HG03025 (cell line): ENCODE data around the gene TRMT11.
A peak's percentile ranks its signal among the peaks of the same experiment; 100 is the strongest.
"Not testable (repeated sequence)": the region's sequence is repeated elsewhere in the genome, so short reads cannot be mapped to it uniquely, and the experiment has no call there.

ENCODE experiments used
- ATAC-seq: cut with Tn5 transposase; IDR thresholded peaks from one replicate; pipeline ENCODE4 v1.9.1; 2021; ENCODE audit warnings: mild to moderate bottlenecking, moderate library complexity; ENCODE audit not compliant: unreplicated experiment, low FRiP score

Gene TRMT11

GRCh38 chr6:125986301-125987025 lies at the start of gene TRMT11:
TRMT11 (plus strand) TSS chr6:125986540; CDS start chr6:125986551, 11 bp downstream.
- peak; percentile 95 for ATAC-seq

- ATAC-seq = no peak
Measured at GRCh38 chr6:125939026-125939425, 47.3 kb upstream of the TRMT11 start.

GRCh38 chr6:125939791-125940190 lies 46.5 kb upstream of the TRMT11 start:
- no peak for ATAC-seq

GRCh38 chr6:125940247-125941041 lies 45.9 kb upstream of the TRMT11 start:
- no peak for ATAC-seq

- no peak for ATAC-seq
Measured at GRCh38 chr6:125942672-125943527, 43.4 kb upstream of the TRMT11 start.

- no peak for ATAC-seq
Measured at GRCh38 chr6:125943528-125944433, 42.6 kb upstream of the TRMT11 start.

- ATAC-seq = no peak
Measured at GRCh38 chr6:125944434-125944816, 41.9 kb upstream of the TRMT11 start.

GRCh38 chr6:125944896-125945295 lies 41.4 kb upstream of the TRMT11 start:
- no peak for ATAC-seq

GRCh38 chr6:125945378-125946141 lies 40.8 kb upstream of the TRMT11 start:
- ATAC-seq = no peak

GRCh38 chr6:125947615-125948014 lies 38.7 kb upstream of the TRMT11 start:
- no peak for ATAC-seq

- no peak for ATAC-seq
Measured at GRCh38 chr6:125948455-125948854, 37.9 kb upstream of the TRMT11 start.

GRCh38 chr6:125949069-125949468 lies 37.3 kb upstream of the TRMT11 start:
- no peak for ATAC-seq

- ATAC-seq = no peak
Measured at GRCh38 chr6:125950293-125950692, 36.0 kb upstream of the TRMT11 start.

GRCh38 chr6:125950716-125951115 lies 35.6 kb upstream of the TRMT11 start:
- not testable (repeated sequence) for ATAC-seq

GRCh38 chr6:125951323-125951722 lies 35.0 kb upstream of the TRMT11 start:
- ATAC-seq = no peak

- no peak for ATAC-seq
Measured at GRCh38 chr6:125952764-125953501, 33.4 kb upstream of the TRMT11 start.

GRCh38 chr6:125953502-125953875 lies 32.9 kb upstream of the TRMT11 start:
- no peak for ATAC-seq

- no peak for ATAC-seq
Measured at GRCh38 chr6:125954735-125955339, 31.5 kb upstream of the TRMT11 start.
